ENCODE data around the gene ERC1.
"Not testable (repeated sequence)": the region's sequence is repeated elsewhere in the genome, so short reads cannot be mapped to it uniquely, and the experiment has no call there.

Gene ERC1

DNA sequence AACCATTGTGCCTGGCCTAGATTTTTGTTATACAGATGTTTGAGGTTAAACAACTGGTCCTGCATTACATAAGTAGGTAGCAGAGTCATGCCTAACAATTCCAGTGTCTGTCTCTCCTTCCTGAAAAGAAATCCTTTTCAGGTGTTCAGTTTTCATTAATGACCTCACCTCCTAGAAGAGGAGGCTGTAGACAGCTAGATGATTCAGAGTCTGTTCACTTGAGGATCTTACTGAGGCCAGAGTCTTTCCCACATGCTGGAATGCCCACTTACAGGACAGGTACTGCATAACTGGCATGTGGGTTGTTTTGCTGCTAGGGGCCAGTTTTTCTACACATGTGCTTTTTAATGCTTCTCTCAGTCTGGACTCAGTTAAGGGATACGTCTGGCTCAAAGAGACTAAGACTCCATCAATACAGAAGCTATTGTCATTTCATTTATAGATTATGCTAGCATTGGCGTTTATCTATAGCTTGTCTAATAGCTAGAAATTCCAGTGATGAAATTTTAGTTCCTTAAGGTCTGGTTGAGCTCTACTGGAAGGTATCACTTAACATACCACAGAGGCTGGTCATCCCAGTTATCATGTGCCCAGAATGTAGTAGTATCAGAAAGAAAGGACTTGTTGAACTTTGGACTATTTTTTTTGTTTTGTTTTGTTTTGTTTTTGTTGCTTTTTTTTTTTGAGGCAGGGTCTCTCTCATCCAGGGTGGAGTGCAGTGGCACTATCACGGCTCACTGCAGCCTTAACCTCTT is 206.4 kb downstream of the ERC1 start:
- no peak for FAIRE-seq

DNA sequence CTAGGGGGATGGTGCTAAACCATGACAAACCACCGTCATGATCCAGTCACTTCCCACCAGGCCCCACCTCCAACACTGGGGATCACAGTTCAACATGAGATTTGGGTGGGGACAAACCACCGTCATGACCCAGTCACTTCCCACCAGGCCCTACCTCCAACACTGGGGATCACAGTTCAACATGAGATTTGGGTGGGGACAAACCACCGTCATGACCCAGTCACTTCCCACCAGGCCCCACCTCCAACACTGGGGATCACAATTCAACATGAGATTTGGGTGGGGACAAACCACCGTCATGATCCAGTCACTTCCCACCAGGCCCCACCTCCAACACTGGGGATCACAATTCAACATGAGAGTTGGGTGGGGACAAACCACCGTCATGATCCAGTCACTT is 207.8 kb downstream of the ERC1 start:
- FAIRE-seq: not testable (repeated sequence)

DNA sequence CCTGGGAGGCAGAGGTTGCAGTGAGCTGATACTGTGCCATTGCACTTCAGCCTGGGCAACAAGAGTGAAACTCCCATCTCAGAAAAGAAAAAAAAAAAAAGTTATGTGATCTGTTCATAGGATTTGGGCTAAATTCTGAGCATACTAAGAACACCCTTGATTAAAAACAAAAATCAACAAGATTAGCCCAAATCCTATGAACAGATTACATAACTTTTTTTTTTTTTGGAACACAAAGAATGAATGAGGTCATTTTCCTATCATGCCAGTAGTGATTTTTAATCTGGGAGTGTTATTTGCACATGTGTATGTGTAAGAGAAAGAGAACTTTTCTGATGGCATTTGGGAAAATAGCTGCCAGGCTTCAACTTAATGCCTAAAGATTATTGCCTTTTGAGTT is 208.7 kb downstream of the ERC1 start:
- no peak for FAIRE-seq

DNA sequence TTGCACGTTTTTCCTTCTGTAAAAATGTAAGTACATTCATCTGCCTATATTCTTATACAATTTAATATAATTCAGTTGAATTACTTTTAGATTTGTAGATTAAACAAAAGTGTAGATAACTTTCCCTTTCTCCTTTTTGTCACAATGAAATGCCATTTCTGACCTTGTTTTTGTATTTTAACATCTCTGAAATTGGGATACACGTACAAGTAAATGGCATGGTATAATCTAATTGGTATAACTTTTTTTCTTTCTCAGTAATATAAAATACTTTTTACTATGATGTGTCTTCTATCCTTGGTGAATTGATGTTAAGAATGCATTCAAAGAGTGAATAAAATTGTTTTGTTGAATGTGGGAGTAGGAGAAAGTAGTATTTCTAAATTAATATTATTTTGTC is 210.0 kb downstream of the ERC1 start:
- peak; percentile 30 for FAIRE-seq

DNA sequence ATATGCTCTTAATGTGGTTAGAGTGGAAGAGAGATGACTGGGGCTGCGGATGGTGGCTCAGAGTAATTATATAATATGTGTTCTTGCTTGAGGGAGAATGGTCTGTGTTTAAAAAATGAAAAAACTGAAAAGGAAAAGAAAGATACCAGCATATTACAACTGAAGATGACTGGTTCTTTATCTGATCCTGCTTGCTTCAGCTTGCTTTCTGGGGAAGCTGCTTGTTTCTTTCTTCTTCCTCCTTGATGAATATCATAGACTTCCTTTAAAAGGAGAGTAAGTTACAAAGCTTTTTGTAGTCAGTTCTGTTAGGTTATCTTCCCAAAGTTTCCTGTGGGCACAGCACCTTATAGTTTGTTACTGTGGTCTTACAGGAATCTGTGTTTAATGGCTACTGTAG is 210.9 kb downstream of the ERC1 start:
- no peak for FAIRE-seq

DNA sequence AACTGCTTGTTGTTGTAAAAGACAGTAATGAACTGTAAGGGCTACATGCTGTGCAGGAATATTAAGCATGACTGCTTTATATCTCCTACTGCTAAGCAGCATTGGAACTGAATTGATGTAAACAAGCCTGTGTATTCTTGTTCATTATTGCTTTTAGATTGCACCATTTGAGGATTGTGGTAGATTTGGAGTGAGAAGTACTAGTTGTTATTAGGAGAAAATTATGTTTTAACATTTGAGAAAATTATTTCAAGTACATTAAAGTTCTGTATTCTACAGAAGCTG is 212.7 kb downstream of the ERC1 start:
- FAIRE-seq: no peak

DNA sequence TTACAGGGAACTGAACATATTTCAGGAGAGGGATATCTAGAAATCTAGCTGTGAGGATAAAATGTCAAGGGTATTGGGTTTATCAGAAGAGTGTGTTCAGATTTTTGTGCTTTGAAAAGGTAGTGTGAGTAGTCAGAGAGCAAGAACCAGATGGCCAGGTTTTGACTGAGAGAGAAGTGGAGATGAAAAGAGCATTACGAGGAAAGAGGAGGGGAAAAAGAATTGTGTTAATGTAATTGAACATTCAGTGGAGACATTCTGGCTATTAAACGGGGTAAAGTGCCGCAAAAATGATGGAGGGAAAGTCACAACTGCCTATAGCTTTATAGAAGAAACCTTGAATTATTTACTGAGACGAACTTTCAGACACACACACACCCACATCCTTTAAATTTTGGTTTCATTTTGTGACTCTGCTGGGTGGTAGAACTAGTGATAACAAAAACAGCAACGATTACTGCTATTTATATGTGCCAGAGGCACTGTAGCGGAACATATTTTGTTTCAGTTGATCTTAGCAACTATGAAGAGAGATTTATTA is 213.6 kb downstream of the ERC1 start:
- FAIRE-seq: no peak

DNA sequence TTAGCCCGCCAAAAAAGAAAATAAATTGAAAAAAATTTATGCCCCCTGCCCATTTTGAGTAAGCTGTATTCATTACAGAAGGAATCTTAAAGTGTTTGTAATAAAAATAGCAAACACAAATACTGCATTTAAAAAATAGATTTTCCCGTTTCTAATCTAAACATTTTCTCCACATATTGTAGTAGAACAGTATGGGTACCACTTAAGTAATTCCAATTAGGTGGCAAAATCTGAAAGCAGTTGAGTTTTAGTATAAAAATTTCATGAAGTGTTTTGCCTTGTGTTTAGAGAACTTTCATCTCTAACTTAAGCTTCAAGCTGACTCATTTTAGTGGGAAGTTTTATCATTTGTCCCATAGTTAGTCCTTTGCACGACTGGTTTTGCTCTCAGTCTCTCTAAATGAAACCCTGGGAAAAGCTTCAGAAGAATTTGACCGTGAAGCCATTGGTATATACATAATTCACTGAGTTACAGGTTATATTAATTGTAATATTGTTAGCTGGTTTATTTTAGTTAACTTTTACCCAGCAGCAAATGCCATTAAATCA is 214.6 kb downstream of the ERC1 start:
- FAIRE-seq: no peak

DNA sequence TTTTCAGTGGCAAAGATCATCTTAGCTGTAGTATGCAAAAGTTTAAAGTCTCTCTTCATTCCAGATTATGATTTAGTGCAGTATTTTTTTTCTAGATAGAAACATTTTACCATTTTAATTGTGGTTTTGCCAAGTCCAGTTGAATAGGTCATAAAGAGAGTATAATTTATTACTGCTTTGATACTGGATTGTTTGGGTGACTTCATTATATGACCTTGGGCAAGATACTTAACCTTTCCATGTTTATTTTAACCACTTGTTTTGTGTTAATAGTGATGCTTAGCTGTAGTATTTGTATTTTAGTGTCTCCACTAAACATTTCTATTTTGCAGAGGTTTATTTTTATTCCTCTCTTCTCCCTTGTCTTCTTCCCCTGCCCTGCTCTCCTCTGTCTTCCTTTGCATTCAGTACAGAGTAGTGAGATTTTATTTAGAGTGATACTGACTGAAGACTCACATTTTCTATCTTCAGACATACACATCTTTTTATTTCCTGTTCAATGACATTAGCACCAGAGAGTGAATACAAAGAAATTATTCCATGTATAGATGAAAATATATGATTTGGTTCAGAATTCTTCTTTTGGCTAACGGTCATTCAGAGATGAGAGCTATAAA is 215.2 kb downstream of the ERC1 start:
- FAIRE-seq: no peak

DNA sequence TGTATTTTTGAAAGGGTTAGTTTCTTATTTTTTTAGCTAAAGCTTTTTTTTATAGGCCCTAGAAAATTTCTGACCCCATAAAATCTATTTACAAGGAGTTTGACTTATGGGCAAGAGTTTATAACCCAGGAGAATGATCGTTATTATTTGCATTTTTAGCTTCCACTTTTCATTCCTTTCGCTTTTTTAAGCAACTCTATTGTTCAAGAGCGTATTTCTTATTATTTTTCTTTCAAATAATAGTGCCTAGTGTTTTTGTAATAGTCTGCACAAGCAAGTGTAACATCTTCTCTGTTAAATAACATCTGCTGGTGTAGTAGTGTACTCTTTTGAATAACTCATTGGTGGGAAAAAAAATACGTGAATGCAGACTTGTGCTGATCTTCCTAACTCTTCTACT is 216.3 kb downstream of the ERC1 start:
- no peak for FAIRE-seq

DNA sequence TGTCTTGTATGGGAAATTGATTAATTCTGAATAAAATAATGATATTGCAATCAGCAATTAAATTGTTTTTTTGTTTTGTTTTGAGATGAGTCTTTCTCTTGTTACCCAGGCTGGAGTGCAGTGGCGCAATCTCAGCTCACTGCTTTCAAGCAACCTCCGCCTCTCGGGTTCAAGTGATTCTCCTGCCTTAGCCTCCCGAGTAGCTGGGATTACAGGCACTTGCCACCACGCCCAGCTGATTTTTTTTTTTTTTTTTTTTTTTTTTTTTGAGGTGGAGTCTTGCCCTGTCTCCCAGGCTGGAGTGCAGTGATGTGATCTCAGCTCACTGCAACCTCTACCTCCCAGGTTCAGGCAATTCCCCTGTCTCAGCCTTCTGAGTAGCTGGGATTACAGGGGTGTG is 217.7 kb downstream of the ERC1 start:
- FAIRE-seq: not testable (repeated sequence)

DNA sequence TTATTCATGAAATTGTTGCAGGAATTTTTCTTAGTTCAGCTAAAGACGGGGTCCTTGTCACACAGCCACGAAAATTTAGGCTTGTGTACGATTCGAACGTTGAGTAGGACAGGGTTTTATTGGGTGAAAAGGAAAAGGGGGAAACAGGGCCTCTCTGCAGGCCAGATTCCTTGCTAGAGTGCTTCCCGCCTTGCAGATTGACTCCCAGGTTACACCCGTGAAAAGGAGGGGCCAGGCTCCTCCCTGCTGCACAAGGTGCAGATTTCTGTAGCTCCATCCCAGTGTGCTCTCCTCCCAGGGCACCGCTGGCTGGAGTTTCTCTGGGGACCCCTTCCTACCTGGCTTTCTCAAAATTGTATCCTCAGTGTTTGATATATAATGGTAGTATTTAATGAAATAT is 221.5 kb downstream of the ERC1 start:
- FAIRE-seq: no peak

DNA sequence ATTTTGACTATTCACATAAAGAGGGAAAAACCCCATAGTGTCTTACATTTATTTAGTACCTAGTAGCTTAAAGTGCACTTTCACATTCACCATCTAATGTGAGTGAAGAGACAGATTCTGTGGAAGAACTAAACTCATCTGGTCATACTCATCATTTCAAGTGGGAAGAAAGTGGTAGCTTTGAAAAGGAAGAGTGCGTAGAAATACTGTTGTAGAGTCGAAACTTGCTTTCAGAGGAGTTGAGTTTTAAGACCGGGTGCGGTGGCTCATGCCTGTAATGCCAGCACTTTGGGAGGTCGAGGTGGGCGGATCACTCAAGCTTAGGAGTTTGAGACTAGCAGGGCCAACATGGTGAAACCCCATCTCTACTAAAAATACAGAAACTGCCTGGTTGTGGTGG is 222.2 kb downstream of the ERC1 start:
- FAIRE-seq: no peak

DNA sequence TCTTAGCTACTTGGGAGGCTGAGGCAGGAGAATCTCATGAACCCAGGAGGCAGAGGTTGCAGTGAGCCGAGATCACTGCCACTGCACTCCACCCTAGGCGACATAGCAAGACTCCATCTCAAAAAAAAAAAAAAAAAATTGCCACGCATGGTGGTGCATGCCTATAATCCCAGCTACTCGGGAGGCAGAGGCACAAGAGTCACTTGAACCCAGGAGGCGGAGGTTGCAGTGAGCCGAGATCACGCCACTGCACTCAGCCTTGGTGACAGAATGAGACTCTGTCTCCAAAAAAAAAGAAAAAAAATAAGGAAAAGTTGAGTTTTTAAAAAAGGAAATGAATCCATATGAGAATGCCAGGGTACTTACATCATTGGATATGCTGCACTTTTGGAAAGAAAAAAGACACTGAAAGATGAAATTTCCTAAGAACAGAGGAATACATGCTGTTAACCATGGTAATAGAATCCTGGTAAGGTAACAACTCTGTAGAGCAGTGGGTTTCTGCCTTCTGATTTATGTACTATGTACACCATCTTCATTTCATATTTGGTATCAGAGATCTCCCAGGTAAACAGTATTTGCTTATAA is 222.7 kb downstream of the ERC1 start:
- FAIRE-seq: no peak

DNA sequence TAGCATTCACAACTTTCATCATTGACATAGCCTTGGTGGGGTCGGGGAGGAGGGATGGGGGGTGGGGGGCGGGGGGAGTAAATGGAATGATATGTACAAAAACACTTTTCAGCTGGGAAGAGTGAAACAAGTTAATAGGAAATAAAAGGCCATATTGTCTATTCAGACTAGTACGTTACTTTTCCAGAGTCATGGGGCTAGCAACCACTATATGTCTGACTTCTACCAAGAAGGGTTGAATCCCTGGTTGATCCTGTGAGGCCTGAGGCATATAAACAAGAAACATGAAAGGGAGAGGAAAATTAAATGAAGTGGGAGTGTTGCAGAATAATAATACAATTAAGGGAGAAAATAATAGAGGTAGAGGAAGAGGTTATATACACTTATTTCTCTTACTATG is 225.5 kb downstream of the ERC1 start:
- FAIRE-seq: no peak

DNA sequence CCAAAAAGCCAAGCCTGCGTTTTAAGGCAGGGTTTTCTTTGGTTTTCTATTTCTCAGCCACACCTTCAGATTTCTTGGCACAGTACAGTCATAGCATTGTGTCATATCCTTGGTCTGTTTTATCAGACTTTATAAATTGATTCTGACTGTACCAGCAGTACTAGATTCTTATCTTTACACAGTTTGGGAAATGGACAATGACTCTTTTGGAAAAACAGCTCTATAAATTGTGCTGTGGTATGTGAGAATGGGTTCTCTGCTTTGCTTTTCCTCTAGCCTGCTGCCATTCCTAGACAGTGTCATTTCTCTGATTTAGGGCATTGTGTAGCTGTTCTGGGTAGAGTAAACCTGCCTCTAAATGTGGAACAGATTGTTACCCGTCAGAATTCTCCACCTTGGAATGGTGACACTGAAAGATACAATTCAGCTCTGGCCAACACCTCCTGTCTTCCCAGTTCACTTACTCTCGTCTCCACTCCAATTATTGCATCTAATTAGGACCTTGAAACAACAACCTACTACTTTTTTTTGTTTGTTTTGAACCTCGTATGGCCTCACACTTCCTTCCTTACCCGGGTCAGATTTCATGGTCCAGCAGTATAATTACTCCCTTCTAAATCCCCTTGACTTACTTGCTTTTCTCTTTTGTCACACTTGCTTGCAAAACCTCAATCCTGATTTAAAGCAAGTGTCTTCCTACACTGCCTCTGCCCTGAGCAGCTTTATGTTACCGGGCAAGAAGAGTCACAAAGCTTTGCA is 226.3 kb downstream of the ERC1 start:
- FAIRE-seq: no peak

DNA sequence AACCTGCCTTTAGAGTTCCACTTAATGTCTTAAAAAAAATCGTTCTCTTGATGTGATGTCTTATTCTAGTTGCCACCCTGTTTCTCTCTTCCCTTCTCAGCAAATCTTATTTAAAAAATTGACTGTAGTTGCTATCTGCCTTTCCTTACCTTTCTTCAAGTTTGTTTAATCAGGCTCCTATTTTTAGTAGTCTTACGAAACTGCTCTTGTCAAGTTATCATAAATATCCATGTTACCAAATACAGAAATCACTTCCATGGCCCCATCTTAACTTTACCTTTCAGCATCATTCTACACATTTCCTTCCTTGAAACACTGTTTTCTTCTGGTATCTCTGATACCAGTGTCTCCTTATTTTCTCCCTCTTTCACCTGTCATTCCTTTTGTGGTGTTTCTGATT is 227.3 kb downstream of the ERC1 start:
- no peak for FAIRE-seq

DNA sequence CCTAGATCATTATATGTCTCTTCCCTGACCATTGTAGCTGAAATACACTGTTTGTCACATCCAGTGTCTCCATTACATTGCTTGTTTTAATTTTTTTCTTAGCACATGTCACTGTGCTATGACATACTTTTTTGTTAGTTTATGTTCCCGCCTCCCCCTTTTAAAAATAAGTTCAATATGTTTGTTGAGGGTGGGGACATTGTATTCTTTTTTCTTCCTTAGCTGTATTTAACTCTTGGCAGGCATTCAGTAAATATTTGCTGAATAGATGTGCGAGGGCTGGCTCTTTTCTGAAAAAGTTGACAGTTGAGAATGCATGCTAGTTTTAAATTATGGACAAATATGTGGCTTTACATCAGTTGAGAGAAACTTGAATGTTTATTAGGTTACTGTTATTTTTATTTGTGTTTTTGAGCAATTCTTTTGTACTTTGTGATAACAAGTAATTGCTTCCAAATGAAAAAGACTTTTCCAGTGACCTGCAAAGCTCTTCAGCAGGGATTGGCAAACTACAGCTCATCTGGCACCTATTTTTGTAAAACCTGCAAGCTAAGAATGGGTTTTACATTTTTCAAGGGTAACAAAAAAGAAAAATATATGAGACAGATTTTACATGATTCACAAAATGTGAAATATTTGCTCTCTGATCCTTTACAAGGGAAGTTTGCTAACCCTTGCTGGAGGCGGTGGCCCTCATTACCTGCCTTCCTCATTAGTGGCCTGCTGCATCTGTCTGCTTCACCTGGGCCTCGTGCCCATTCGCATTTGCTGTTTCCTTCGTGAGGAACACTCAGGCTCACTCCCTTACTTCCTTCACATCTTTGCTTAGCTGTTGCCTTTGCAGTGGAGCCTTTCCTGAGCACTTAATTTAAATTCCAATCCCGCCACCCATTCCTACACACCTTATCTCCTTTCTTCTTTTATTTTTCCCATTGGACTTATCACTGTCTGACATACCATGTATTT is 229.4 kb downstream of the ERC1 start:
- no peak for FAIRE-seq

DNA sequence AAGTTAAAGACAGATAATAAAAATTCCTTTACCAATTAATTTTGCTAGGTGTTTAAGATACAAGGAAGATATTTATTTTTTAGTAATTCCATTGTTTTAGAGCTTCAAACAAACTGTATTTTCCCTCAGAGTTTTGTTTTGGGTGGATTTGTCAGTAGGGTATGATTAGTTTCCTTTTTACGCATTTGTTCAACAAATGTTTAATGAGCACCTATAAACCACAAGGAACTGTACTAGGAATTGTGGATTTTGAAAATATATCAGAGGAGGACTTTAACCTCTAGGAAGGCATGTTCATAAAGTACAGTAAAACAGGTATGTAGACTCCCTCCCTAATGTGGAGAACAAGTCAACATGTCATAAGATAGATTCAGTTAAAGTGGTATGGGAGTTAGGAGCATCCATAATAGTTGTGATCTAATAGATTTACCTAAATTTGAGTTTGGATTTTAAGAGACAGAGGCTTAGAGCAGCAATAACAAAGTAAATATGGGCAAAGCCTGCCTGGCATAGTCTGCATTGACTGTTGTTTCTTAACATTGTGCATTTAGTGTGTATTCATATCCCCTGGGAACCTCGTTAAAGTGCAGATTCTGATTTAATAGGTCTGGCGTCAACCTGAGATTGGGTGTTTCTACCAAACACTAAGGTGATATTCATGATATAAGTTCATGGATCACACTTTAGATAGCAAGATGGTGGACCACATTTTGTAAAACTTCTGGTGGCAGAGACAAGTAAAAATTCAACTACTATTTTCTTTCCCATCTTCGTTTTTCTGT is 232.0 kb downstream of the ERC1 start:
- no peak for FAIRE-seq

DNA sequence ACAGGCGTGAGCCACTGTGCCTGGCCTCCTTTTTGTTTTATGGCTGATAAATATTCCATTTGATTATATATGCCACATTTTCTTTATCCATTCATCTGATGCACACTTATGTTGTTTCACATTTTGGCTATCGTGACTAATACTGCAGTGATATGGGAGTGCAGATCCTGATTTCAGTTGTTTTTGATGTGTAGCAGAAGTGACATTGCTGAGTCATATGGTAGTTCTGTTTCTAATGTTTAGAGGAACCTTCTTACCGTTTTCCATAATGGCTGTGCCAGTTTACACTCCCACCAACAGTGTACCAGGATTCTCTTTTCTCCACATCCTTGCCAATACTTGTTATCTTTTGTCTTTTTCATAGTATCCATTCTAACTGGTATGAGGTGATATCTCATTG is 235.9 kb downstream of the ERC1 start:
- no peak for FAIRE-seq

DNA sequence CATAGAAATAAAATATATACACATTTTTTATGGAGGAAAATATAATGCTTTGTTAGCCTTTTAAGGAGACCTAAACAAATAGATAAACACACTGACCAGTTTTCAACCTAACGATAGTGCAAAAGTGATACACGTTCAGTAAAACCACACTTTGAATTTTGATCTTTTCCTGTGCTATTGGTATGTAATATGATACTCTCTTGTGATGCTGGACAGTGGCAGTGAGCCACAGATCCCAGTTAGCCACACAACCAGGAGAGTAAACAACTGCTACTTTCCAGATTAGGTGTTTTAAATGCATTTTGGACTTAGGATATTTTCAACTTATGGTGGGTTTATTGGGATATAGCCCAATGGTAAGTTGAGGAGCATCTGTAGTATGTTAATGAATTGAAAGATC is 243.1 kb downstream of the ERC1 start:
- no peak for FAIRE-seq

All from A204.1 (cell line).